GM19099 (cell line): ENCODE data around the gene TECPR1.

ENCODE experiments used
- POLR2A ChIP-seq: IDR thresholded peaks from 3 replicates; pipeline ENCODE4 v1.6.1; 2011; ENCODE audit warnings: low read depth; ENCODE audit not compliant: insufficient read length; ENCODE audit errors: extremely low read depth

Gene TECPR1

GRCh38 chr7:98242934-98243333, 9.1 kb downstream of the TECPR1 start:
- TF ChIP-seq POLR2A: no peak

DNA sequence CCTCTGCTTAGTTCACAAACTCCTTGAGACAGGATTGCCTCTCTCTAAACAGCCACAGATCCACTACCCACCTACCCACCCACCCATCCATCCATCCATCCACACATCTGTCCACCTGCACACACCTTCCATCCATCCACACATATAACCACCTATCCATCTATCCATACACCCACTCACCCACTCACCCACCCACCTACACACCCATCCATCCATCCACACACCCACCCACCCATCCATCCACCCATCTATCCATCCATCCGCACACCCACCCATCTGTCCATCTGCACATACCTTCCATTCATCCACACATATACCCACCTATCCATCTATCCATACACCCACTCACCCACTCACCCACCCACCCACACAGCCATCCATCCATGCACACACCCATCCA, 9.7 kb downstream of the TECPR1 start:
- TF ChIP-seq POLR2A: no peak

- no peak for TF ChIP-seq POLR2A
Measured at GRCh38 chr7:98241674-98242241, 10.3 kb downstream of the TECPR1 start.

DNA sequence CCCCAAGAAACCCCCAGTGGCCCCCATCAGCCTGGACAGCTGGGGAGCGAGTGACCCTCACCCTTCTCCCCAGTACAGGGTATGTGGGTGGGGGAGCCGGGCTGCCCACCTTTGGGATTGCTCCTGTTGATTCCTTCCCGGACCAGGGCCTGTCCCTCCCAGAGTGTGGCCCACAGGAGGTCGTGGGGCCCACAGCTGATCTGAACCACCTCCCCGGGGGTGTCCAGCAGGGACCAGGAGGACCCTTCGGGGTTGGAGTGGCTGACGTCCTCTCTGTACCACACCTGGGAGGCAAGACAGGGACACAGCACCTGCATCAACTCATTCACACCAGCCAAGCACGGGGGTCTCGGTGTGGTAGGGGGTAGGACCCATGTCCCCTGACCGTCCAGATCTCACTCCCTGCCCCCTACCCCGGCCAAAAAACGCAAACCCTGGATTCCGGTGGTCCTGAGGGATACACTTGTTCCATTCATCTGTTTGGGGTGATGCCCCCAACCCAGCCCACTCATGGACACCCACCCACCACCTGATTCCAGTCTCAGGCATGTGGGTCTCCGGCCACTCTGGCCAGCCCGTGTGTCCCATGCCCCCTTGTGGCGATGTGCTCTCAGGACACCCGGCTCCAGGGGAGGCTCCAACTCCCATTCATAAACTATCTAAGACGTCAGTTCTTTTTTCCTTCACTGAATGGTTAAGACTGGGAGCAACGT, 10.9 kb downstream of the TECPR1 start:
- TF ChIP-seq POLR2A: no peak

DNA sequence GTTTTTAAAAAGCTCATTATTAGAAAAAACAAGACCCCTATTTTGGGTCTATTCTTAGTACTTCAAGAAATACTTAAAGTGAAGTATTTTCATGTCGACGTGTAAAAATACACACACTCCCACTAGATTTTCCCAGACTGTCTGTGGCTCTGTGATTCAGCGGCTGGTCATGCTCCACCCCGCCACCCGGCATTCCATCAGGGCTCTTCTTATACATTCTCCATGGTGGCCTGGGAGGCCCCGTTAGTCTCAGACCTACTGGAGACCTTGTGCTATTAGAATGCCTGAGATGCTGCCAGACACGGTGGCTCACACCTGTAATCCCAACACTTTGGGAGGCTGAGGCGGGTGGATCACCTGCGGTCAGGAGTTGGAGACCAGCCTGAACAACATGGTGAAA, 13.1 kb downstream of the TECPR1 start:
- no peak for TF ChIP-seq POLR2A

GRCh38 chr7:98238076-98238475, 14.0 kb downstream of the TECPR1 start:
- TF ChIP-seq POLR2A: no peak

GRCh38 chr7:98236355-98237185, 15.5 kb downstream of the TECPR1 start:
- no peak for TF ChIP-seq POLR2A

DNA sequence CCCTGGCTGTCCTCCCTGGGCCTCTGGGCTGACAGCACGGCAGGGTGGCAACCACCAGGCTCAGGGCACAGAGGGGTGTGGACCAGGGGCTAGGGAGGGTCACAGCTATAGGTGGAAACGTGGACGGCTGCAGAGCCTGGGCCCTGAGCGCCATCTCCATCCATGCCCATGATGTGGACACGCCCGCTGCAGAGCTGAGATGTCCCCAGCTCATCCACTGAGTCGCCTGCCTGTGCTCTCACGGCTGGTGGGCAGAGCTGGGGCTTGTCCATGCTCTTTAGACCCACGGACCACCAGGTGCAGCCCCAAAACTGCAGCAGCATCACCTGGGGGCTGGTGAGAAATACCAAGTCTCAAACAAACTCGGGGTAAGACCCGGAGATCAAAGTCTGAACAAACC, 16.1 kb downstream of the TECPR1 start:
- no peak for TF ChIP-seq POLR2A

GRCh38 chr7:98234429-98235147, 17.4 kb downstream of the TECPR1 start:
- TF ChIP-seq POLR2A: no peak

DNA sequence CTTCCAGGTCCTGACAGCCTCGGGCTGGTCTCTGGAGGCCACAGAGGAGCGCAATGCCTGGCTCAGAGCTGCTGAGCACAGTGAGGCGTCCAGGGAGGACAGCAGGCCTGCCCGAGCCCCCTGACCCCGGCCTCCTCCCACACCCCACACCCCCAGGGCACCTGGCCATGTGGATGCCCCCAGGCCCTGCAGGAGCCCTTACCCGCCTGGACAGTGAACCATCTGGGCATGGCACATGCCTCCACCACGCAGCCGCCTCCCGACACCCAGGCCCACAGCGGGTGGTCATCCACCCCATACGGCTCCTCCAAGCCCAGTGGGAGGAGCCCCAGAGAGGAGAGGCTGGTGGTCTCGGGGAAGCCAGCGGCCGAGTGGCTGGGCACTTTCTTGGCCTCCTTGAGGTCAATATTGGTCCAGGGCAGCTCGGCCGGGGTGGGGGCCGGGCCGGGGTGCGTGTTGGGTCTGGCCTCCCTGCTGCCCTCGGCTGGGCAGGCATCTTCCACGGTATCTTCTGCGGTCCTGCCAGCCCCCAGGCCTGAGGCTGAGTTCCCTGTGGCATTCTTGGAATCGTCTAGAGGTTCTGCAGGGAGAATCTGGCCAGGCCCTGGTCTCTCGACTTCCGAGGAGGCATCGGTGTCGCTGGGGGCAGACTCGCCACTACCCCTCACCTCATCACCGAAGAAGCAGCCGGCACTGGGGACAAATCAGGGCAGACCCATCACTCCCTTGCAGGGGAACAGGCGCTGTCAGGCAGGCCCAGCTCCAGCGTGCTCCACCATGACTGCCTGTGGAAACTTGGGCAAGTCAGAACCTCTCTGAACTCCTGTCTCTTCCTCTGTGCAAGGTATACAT, 18.6 kb downstream of the TECPR1 start:
- no peak for TF ChIP-seq POLR2A

DNA sequence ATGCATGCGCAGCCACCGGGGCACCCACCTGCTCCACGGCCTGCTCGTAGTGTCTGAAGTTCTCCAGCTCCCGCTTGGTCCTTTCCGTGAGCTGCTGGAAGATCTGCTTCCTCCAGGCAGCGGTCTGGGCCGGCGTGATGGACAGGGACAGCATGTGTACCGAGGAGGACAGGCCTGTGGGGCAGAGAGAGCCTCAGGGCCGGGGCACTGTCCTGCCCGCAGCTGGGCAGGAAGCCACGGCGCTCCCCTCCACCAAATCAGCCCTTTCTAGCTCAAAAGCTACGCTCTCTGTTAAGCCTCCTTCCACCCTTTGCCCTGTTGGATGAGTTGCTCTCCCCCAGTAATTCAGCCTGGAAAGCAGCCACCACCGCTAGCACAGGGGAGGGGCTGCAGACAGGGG, 19.2 kb downstream of the TECPR1 start:
- TF ChIP-seq POLR2A: no peak

DNA sequence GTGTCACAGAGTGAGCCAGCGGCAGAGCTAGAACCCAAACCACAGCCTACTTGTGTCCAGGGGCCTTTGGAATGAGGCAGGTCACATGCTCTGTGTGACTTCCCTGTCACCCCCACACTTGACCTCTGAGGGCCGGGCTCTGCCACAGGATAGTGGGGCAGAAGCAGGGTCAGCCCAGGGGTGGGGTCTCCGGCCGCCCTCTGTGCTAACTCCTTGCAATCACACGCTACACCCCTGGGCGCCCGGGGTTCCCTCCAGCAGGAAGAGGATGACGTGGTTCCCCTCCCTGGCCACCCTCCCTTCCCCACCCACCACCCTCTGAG, 19.8 kb downstream of the TECPR1 start:
- TF ChIP-seq POLR2A: no peak

DNA sequence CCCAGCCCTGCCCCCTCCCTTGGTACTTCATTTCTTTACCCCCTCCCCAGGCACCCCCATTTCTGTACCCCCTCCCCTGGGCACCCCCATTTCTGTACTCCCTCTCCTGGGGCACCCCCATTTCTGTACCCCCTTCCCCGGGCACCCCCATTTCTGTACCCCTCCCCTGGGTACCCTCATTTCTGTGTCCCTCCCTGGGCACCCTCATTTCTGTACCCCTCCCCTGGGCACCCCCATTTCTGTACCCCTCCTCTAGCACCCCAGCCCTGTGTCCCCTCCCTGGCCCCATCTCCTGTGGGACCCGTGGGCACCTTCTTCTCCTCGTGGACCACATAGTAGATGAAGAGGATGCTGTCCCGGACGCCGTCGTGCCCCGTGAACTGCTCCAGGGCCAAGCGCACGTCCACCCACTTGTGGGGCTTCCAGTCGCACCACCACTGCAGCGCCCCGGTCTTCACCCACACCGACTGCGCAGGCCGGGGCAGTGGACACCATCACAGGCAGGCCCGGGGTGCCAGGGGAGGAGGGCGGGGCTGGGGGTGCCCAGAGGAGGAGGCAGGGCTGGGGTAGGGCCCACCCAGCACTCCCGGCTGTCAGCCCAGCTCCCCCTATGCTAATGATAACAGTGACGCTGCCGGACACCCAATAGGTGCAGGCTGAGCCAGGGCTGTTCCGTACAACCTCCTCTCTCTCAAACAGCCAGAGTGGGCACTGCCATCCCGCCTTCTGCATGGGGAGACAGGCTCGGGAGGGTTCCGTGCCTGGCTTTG, 20.4 kb downstream of the TECPR1 start:
- TF ChIP-seq POLR2A: no peak

DNA sequence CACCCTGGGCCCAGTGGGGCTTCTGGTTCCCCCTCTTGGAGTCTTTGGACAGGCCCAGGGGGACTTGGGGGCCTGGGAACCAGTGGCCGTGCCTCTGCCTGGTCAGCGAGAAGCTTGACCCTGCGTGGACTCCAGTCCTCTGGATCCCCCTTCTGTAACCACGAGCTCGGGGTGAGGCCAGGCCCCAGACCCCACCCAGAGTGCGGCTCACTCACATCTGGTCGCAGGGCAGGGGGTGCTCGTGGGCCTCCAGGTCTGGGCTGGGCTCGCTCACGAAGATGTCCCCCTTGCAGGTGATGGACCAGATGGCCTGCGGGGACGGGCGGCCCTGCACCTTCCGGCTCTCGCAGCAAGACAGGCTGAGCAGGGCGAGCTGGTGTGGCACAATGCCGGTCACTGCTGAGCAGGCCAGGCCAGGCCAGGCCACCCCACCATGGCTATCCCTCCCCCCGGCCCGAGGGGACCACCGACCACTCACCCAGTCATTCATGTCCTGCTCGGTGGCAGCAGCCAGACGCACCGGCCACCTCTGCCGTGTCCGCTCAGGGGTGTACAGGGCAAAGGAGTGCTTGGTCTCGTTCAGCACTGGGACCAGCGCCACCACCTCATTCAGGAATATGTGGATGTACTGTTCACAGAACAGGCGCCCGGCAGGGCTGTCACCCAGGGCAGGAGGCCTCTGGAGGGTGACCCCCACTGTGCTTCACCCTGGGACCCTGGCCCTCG, 21.1 kb downstream of the TECPR1 start:
- no peak for TF ChIP-seq POLR2A
